Neural cell (in vitro differentiated cells): ENCODE results near the gene ATP6V0A4. TPM values are rescaled to one million over a fixed set of nuclear protein-coding genes. Genes with fewer than 3 reads are reported as not detected.
"Not testable (repeated sequence)": the region's sequence is repeated elsewhere in the genome, so short reads cannot be mapped to it uniquely, and the experiment has no call there.

Source experiments
- H2AFZ ChIP-seq: fragments of 200-600, 300-800 bp; sonication (generic), shearing (Covaris generic); 2 replicates; pipeline ENCODE4 v1.6.0; 2014; ENCODE audit warnings: low read depth, mild to moderate bottlenecking, antibody characterized with exemption, low read length, moderate library complexity
- H3F3A ChIP-seq: fragments of 200-600 bp; shearing (Covaris generic); 2 replicates; pipeline ENCODE4 v1.6.1; 2016; ENCODE audit warnings: mild to moderate bottlenecking, moderate library complexity, mixed read lengths, antibody characterized with exemption, low read length; ENCODE audit not compliant: insufficient read depth, poor library complexity, severe bottlenecking
- H3K27ac ChIP-seq: fragments of 200-600, 300-800 bp; sonication (generic), shearing (Covaris generic); 2 replicates; pipeline ENCODE4 v1.5.1; 2014; ENCODE audit warnings: mild to moderate bottlenecking, low read length, moderate library complexity
- H3K27me3 ChIP-seq: fragments of 300-800, 200-600 bp; sonication (generic), shearing (Covaris generic); 2 replicates; pipeline ENCODE4 v1.6.0; 2014; ENCODE audit warnings: mild to moderate bottlenecking, low read depth, low read length, moderate library complexity; ENCODE audit not compliant: insufficient read depth
- H3K36me3 ChIP-seq: fragments of 300-800, 200-600 bp; sonication (generic), shearing (Covaris generic); 2 replicates; pipeline ENCODE4 v1.5.1; 2014; ENCODE audit warnings: mild to moderate bottlenecking, antibody characterized with exemption, low read length, moderate library complexity; ENCODE audit not compliant: insufficient read depth
- H3K4me2 ChIP-seq: fragments of 300-800, 200-600 bp; sonication (generic), shearing (Covaris generic); 2 replicates; pipeline ENCODE4 v1.6.0; 2014; ENCODE audit warnings: mild to moderate bottlenecking, low read length
- H3K4me3 ChIP-seq: fragments of 300-800, 200-600 bp; sonication (generic), shearing (Covaris generic); 2 replicates; pipeline ENCODE4 v1.5.1; 2014; ENCODE audit warnings: mild to moderate bottlenecking, low read length, moderate library complexity
- H3K79me2 ChIP-seq: fragments of 200-600 bp; shearing (Covaris generic); replicated peaks from 2 replicates; pipeline ENCODE4 v1.6.0; 2014; ENCODE audit warnings: mild to moderate bottlenecking, low read length, moderate library complexity; ENCODE audit not compliant: insufficient read depth
- H3K9ac ChIP-seq: fragments of 300-800, 200-600 bp; sonication (generic), shearing (Covaris generic); 2 replicates; pipeline ENCODE4 v1.6.1; 2016; ENCODE audit warnings: mild to moderate bottlenecking, low read length, mixed read lengths
- H3K9me2 ChIP-seq: fragments of 200-600 bp; shearing (Covaris generic); 2 replicates; pipeline ENCODE4 v1.6.1; 2016; ENCODE audit warnings: mild to moderate bottlenecking, low read length, mixed read lengths; ENCODE audit not compliant: insufficient read depth
- H3K9me3 ChIP-seq: fragments of 200-600, 300-800 bp; sonication (generic), shearing (Covaris generic); 2 replicates; pipeline ENCODE4 v1.6.1; 2016; ENCODE audit warnings: mild to moderate bottlenecking, mixed run types, low read length, moderate library complexity, mixed read lengths
- H4K20me1 ChIP-seq: fragments of 200-600 bp; shearing (Covaris generic); 2 replicates; pipeline ENCODE4 v1.6.1; 2016; ENCODE audit warnings: mild to moderate bottlenecking, mixed run types; ENCODE audit not compliant: insufficient read depth
- EP300 ChIP-seq: fragments of 450-650 bp; conservative IDR thresholded peaks from 2 replicates; pipeline ENCODE4 v1.6.1; 2014; ENCODE audit warnings: antibody characterized with exemption, mild to moderate bottlenecking, moderate library complexity; ENCODE audit not compliant: poor library complexity, severe bottlenecking
- EZH2 ChIP-seq: fragments of 200-600, 300-800 bp; shearing (Covaris generic), sonication (generic); IDR thresholded peaks from 2 replicates; pipeline ENCODE4 v1.6.1; 2014; ENCODE audit warnings: antibody characterized with exemption, low read length, borderline replicate concordance, mild to moderate bottlenecking; ENCODE audit not compliant: insufficient read depth, poor library complexity, severe bottlenecking
- MXI1 ChIP-seq: fragments of 450-650 bp; conservative IDR thresholded peaks from 2 replicates; pipeline ENCODE4 v1.6.1; 2014; ENCODE audit warnings: antibody characterized with exemption, mild to moderate bottlenecking; ENCODE audit not compliant: poor library complexity, severe bottlenecking
- POLR2AphosphoS5 ChIP-seq: IDR thresholded peaks from 2 replicates; pipeline ENCODE4 v1.6.1; 2012
- RAD21 ChIP-seq: fragments of 450-650 bp; conservative IDR thresholded peaks from 2 replicates; pipeline ENCODE4 v1.6.1; 2014; ENCODE audit warnings: antibody characterized with exemption, mild to moderate bottlenecking, moderate library complexity
- SMC3 ChIP-seq: fragments of 450-650 bp; conservative IDR thresholded peaks from 2 replicates; pipeline ENCODE4 v1.6.1; 2014; ENCODE audit warnings: antibody characterized with exemption, mild to moderate bottlenecking, moderate library complexity; ENCODE audit not compliant: poor library complexity
- TAF1 ChIP-seq: IDR thresholded peaks from 2 replicates; pipeline ENCODE4 v1.6.1; 2012; ENCODE audit warnings: low read depth
- polyA plus RNA-seq: library from polyadenylated mRNA; depleted of rRNA; stranded (reverse); fragments of >200 nt; gene quantifications from 2 replicates; pipeline ENCODE4 v1.2.3, GENCODE V29; 2014
- TF ChIP-seq, protein P1 (sequence below): fragments of 450-650 bp; IDR thresholded peaks from 2 replicates; pipeline ENCODE4 v1.5.1; 2014; ENCODE audit warnings: antibody characterized with exemption, mild to moderate bottlenecking, moderate library complexity; ENCODE audit not compliant: poor library complexity, severe bottlenecking
- TF ChIP-seq, protein P2 (sequence below): IDR thresholded peaks from 2 replicates; pipeline ENCODE4 v1.6.1; 2012; ENCODE audit warnings: borderline replicate concordance

ATP6V0A4 gene
- polyA plus RNA-seq, 1 donor from 2014 or later: 0.81 TPM

DNA sequence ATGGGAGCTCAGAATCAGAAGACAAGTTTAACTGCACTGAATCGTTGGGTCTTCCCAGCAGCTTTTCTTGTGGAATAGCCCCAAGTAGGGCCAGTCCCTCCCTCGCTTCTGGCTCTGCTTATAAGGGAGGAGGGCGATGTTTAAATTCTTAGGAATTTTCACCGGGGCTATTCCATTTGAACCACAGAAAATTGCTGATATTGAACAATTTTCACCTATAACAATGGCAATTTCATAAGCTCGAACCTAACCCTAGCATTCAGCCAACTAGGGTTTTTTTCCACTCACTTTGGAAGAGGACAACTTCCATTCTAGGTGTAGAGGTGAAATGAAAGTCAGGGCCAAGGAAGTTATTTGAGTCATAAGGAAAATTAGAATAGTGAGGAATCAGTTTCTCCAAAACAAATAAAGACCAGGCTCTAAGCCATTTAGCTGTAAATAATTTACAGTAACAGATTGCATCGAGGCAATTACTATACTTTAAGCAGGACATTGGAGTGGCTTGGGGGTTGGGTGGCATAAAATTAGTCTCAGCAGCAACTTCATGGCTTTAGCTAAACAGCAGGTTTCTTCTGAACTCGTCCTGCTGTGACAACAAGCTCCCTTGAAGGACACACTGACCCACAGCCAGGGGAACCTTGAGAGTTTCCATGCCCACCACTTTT is 1.5 kb upstream of the ATP6V0A4 start:
- Histone ChIP-seq H2AFZ (no peak overlapping the region), H4K20me1 (no peaks in the 10 kb centered on the region), H3K4me2 (no peak overlapping the region), H3K79me2 (no peaks in the 10 kb centered on the region), H3K4me3 (no peak overlapping the region), H3K27me3 (no peaks in the 10 kb centered on the region), H3K9ac (no peak overlapping the region), H3F3A (no peaks in the 10 kb centered on the region), H3K27ac (no peak overlapping the region), H3K9me3 (no peaks in the 10 kb centered on the region), H3K9me2 (no peaks in the 10 kb centered on the region), H3K36me3 (no peaks in the 10 kb centered on the region)
- TF ChIP-seq RAD21 (no peak), EP300 (no peak)

DNA sequence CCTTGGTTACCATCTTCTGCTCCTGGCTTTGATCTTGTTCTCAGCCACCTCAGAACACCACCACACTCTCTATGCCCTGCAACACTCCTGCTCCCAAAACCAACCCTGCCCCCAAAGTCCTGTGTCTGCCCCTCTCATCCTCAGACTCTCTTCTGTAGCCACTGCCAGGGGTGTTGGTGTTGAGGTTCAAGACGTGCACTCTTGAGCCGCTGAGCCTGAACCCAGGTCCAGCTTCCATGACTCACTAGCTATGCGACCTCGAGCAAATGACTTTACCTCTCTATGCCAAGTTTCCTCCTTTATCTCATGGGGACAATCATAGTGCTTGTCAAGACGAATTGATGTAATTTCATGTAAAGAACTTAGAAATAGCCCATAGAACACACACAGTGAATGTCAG is 840 bp upstream of the ATP6V0A4 start:
- Histone ChIP-seq H3K9me3 (no peaks in the 10 kb centered on the region), H2AFZ (no peak overlapping the region), H3K4me2 (no peak overlapping the region), H4K20me1 (no peaks in the 10 kb centered on the region), H3K27me3 (no peaks in the 10 kb centered on the region), H3K4me3 (no peak overlapping the region), H3K9me2 (no peaks in the 10 kb centered on the region), H3K27ac (no peak overlapping the region), H3K36me3 (no peaks in the 10 kb centered on the region), H3K79me2 (no peaks in the 10 kb centered on the region), H3F3A (no peaks in the 10 kb centered on the region), H3K9ac (no peak overlapping the region)
- TF ChIP-seq EP300 (no peak), TAF1 (no peak), EZH2 (no peak), RAD21 (no peak), MXI1 (no peak), POLR2AphosphoS5 (no peak), SMC3 (no peak)
- TF ChIP-seq, protein P1, sequence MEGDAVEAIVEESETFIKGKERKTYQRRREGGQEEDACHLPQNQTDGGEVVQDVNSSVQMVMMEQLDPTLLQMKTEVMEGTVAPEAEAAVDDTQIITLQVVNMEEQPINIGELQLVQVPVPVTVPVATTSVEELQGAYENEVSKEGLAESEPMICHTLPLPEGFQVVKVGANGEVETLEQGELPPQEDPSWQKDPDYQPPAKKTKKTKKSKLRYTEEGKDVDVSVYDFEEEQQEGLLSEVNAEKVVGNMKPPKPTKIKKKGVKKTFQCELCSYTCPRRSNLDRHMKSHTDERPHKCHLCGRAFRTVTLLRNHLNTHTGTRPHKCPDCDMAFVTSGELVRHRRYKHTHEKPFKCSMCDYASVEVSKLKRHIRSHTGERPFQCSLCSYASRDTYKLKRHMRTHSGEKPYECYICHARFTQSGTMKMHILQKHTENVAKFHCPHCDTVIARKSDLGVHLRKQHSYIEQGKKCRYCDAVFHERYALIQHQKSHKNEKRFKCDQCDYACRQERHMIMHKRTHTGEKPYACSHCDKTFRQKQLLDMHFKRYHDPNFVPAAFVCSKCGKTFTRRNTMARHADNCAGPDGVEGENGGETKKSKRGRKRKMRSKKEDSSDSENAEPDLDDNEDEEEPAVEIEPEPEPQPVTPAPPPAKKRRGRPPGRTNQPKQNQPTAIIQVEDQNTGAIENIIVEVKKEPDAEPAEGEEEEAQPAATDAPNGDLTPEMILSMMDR: no peak
- TF ChIP-seq, protein P2, sequence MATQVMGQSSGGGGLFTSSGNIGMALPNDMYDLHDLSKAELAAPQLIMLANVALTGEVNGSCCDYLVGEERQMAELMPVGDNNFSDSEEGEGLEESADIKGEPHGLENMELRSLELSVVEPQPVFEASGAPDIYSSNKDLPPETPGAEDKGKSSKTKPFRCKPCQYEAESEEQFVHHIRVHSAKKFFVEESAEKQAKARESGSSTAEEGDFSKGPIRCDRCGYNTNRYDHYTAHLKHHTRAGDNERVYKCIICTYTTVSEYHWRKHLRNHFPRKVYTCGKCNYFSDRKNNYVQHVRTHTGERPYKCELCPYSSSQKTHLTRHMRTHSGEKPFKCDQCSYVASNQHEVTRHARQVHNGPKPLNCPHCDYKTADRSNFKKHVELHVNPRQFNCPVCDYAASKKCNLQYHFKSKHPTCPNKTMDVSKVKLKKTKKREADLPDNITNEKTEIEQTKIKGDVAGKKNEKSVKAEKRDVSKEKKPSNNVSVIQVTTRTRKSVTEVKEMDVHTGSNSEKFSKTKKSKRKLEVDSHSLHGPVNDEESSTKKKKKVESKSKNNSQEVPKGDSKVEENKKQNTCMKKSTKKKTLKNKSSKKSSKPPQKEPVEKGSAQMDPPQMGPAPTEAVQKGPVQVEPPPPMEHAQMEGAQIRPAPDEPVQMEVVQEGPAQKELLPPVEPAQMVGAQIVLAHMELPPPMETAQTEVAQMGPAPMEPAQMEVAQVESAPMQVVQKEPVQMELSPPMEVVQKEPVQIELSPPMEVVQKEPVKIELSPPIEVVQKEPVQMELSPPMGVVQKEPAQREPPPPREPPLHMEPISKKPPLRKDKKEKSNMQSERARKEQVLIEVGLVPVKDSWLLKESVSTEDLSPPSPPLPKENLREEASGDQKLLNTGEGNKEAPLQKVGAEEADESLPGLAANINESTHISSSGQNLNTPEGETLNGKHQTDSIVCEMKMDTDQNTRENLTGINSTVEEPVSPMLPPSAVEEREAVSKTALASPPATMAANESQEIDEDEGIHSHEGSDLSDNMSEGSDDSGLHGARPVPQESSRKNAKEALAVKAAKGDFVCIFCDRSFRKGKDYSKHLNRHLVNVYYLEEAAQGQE: no peak

DNA sequence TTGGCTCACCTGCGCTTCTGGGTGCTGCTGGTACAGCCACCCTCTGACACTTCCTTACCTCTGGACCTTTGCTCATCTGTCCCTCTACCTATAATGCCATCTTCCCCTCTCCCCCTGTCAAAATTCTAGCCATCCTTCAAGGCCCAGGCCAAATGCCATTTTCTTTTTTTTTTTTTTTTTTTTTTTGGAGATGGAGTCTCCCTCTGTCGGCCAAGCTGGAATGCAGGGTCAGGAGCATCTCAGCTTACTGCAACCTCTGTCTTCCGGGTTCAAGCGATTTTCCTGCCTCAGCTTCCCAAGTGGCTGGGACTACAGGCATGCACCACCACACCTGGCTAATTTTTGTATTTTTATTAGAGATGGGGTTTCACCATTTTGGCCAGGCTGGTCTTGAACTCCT is 950 bp downstream of the ATP6V0A4 start:
- H3K27ac ChIP-seq, H2AFZ ChIP-seq, H3K9me3 ChIP-seq, H3K27me3 ChIP-seq, H4K20me1 ChIP-seq, H3K4me2 ChIP-seq, H3K4me3 ChIP-seq, H3K79me2 ChIP-seq, H3F3A ChIP-seq, H3K9ac ChIP-seq, H3K9me2 ChIP-seq, H3K36me3 ChIP-seq: not testable (repeated sequence)
